Thoracic aorta (tissue), 2 donors: ENCODE results near the gene UBAC2. TPM values are rescaled to one million over a fixed set of nuclear protein-coding genes. Genes with fewer than 3 reads are reported as not detected.

ENCODE experiments used
- ATAC-seq: fragments of 150-250 bp; one replicate; pipeline ENCODE4 v1.8.0; 2017; ENCODE audit warnings: low read depth; ENCODE audit not compliant: insufficient number of reproducible peaks, low FRiP score
- DNase-seq: peaks from one replicate; pipeline ENCODE4 v3.0.0-alpha.2; 2020; ENCODE audit warnings: low spot score
- H3K27ac ChIP-seq, 2 donors: fragments of 200-600 bp; sonication (generic); 1 replicate in 1 of 2; 2 replicates in 1 of 2; pipeline ENCODE4 v1.5.1; 2016; ENCODE audit warnings: mild to moderate bottlenecking in 2 of 2, moderate library complexity in 2 of 2
- H3K27me3 ChIP-seq: fragments of 200-600 bp; sonication (generic); replicated peaks from 2 replicates; pipeline ENCODE4 v1.6.0; 2016; ENCODE audit warnings: mild to moderate bottlenecking; ENCODE audit not compliant: insufficient read depth
- H3K36me3 ChIP-seq: fragments of 200-600 bp; sonication (generic); one replicate; pipeline ENCODE4 v1.5.1; 2016
- H3K4me1 ChIP-seq, 2 donors: fragments of 200-600 bp; sonication (generic); 1 replicate in 1 of 2; 2 replicates in 1 of 2; pipeline versions ENCODE4 v1.5.1 to v1.6.0; 2016; ENCODE audit warnings: low read depth in 2 of 2, mild to moderate bottlenecking in 1 of 2; ENCODE audit not compliant: control insufficient read depth in 1 of 2
- H3K4me3 ChIP-seq: fragments of 200-600 bp; sonication (generic); 2 replicates; pipeline ENCODE4 v1.5.1; 2016; ENCODE audit warnings: mild to moderate bottlenecking
- H3K9me3 ChIP-seq: fragments of 200-600 bp; sonication (generic); 2 replicates; pipeline ENCODE4 v1.5.1; 2016
- CTCF ChIP-seq: fragments of 200-600 bp; sonication (generic); IDR thresholded peaks from one replicate; pipeline ENCODE4 v1.5.1; 2019; ENCODE audit warnings: antibody characterized with exemption
- total RNA-seq, 2 donors: library from RNA; depleted of rRNA; stranded (reverse); fragments of >200 nt; gene quantifications; one replicate each; pipeline versions ENCODE4 v1.1.0 to v1.2.3, GENCODE V29; 2016

Gene UBAC2
- total RNA-seq, 2 donors from 2014 or later = 41.3 to 49.7 TPM

DNA sequence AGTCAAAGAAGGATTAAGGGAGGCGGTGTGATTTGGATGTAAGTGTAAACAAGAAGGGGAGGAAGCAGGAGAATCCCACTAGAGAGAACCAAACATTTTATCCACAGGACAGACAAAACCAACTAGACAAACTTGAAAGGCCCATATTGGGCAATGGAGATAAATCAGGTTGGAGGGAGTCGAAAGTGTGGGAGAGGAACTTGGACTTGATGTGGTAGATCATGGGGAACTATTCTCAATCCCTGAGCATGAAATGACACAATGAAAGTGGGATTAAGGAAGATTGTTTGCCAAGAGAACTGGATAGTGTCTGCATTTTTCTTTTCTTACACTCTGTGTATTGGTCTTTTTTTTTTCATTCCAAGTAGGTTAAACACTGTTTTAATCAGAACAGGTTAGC, 88.6 kb downstream of the UBAC2 start:
- Histone ChIP-seq H3K36me3 (no peaks in the 10 kb centered on the region), H3K27ac (no peak overlapping the region), H3K4me3 (no peak overlapping the region), H3K9me3 (no peaks in the 10 kb centered on the region), H3K4me1 (peaks cover 10 to 31% of the 10 kb centered on the region in 2 donors), H3K27me3 (no peaks in the 10 kb centered on the region)
- TF ChIP-seq CTCF = no peak
- DNase-seq = no peak
- no peak for ATAC-seq

DNA sequence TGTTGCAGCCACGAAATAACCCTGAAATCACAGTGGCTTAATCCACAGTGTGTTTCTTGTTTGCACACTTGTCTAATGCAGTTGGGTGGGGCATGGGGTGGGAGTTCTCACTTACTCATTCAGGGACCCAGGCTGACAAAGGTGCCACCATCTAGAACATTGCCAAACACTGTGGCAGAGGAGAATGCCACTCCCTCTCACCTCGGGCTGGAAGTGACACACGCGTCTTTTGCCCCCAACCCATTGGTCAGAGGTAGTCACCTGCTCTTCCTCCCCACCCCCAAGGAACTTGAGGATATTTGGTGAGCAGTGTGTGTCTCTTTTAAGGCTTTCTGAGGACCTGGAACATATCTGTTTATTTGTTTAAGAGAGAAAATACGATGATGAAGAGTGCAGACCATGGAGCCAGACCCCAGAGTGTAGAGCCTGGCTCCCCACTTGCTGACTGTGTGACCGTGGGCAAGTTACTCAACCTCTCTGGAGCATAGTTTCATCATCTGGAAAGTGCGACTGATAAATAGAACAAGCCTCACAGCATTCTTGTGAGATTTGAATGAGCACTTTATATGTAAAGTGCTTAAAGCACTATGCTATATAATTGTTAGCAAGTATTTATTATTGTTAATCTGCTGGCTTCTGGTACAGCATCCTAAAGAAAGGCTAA, 89.2 kb downstream of the UBAC2 start:
- ATAC-seq = no peak
- H3K36me3 ChIP-seq = no peaks in the 10 kb centered on the region
- H3K27ac ChIP-seq = no peak overlapping the region

GRCh38 chr13:99290894-99291293, 90.2 kb downstream of the UBAC2 start:
- Histone ChIP-seq H3K4me1 (peaks cover 10 to 27% of the 10 kb centered on the region in 2 donors), H3K27ac (no peak overlapping the region), H3K36me3 (no peaks in the 10 kb centered on the region), H3K27me3 (no peaks in the 10 kb centered on the region), H3K9me3 (no peaks in the 10 kb centered on the region), H3K4me3 (no peak overlapping the region)
- no peak for ATAC-seq
- no peak for DNase-seq
- no peak for TF ChIP-seq CTCF

More for the DNA sequence above, 89.2 kb downstream of the UBAC2 start:
- no peak for TF ChIP-seq CTCF
- no peaks in the 10 kb centered on the region for H3K9me3 ChIP-seq
- H3K27me3 ChIP-seq = no peaks in the 10 kb centered on the region
- no peak for DNase-seq
- H3K4me3 ChIP-seq = no peak overlapping the region
- peaks cover 10 to 31% of the 10 kb centered on the region in 2 donors for H3K4me1 ChIP-seq

- H3K4me1 ChIP-seq = peaks cover 9 to 21% of the 10 kb centered on the region in 2 donors
- H3K9me3 ChIP-seq = no peaks in the 10 kb centered on the region
- H3K36me3 ChIP-seq = no peaks in the 10 kb centered on the region
- ATAC-seq (no peak), DNase-seq (no peak)
- no peaks in the 10 kb centered on the region for H3K27me3 ChIP-seq
- TF ChIP-seq CTCF = no peak
- no peak overlapping the region for H3K4me3 ChIP-seq
- no peak overlapping the region for H3K27ac ChIP-seq
Observed at GRCh38 chr13:99293178-99293577, 92.5 kb downstream of the UBAC2 start.

GRCh38 chr13:99294198-99294597, 93.5 kb downstream of the UBAC2 start:
- Histone ChIP-seq H3K27me3 (no peaks in the 10 kb centered on the region), H3K27ac (no peak overlapping the region), H3K9me3 (no peaks in the 10 kb centered on the region), H3K4me3 (no peak overlapping the region), H3K4me1 (peaks cover 5 to 13% of the 10 kb centered on the region in 2 donors), H3K36me3 (no peaks in the 10 kb centered on the region)
- DNase-seq = no peak
- TF ChIP-seq CTCF = no peak
- no peak for ATAC-seq
